Neuronal stem cell (in vitro differentiated cells): ENCODE results near the gene KCNAB2.
A peak's percentile ranks its signal among the peaks of the same experiment; 100 is the strongest.

Experiments
- DNase-seq: peaks from one replicate; pipeline ENCODE4 v3.0.0-alpha.2; 2013; ENCODE audit warnings: low spot score
- H2AFZ ChIP-seq: one replicate; pipeline ENCODE4 v1.6.1; 2013; ENCODE audit warnings: mild to moderate bottlenecking, low read length, inconsistent platforms
- H2AK5ac ChIP-seq: 2 replicates; pipeline ENCODE4 v1.6.1; 2013; ENCODE audit warnings: low read depth, mild to moderate bottlenecking, inconsistent platforms, low read length, moderate library complexity, mixed read lengths
- H2BK120ac ChIP-seq: 2 replicates; pipeline ENCODE4 v1.6.1; 2013; ENCODE audit warnings: low read depth, mild to moderate bottlenecking, inconsistent platforms, low read length, moderate library complexity, mixed read lengths
- H2BK12ac ChIP-seq: one replicate; pipeline ENCODE4 v1.6.1; 2013; ENCODE audit warnings: low read length, inconsistent platforms
- H2BK15ac ChIP-seq: 2 replicates; pipeline ENCODE4 v1.6.1; 2013; ENCODE audit warnings: mild to moderate bottlenecking, low read length, inconsistent platforms, mixed read lengths
- H2BK5ac ChIP-seq: one replicate; pipeline ENCODE4 v1.6.1; 2013; ENCODE audit warnings: inconsistent platforms, mild to moderate bottlenecking, low read length, moderate library complexity
- H3K14ac ChIP-seq: one replicate; pipeline ENCODE4 v1.6.1; 2013; ENCODE audit warnings: low read length, inconsistent platforms
- H3K18ac ChIP-seq: 2 replicates; pipeline ENCODE4 v1.6.1; 2013; ENCODE audit warnings: low read length, inconsistent platforms
- H3K23ac ChIP-seq: 2 replicates; pipeline ENCODE4 v1.6.1; 2013; ENCODE audit warnings: low read depth, mild to moderate bottlenecking, mixed read lengths, low read length, inconsistent platforms; ENCODE audit not compliant: poor library complexity
- H3K27ac ChIP-seq: replicated peaks from 3 replicates; pipeline ENCODE4 v1.5.1; 2013; ENCODE audit warnings: low read length, inconsistent platforms
- H3K27me3 ChIP-seq, 3 experiments: 2 replicates each; pipeline ENCODE4 v1.6.1; 2013; ENCODE audit warnings: low read length in 3 of 3, mild to moderate bottlenecking in 2 of 3, inconsistent platforms in 1 of 3, low read depth in 1 of 3, mixed read lengths in 1 of 3, moderate library complexity in 1 of 3; ENCODE audit not compliant: control insufficient read depth in 3 of 3, insufficient read depth in 3 of 3
- H3K36me3 ChIP-seq, 2 donors: replicated peaks in 1 of 2; 2 replicates each; pipeline ENCODE4 v1.6.1; 2013; ENCODE audit warnings: low read length in 2 of 2; ENCODE audit not compliant: control insufficient read depth in 2 of 2, insufficient read depth in 2 of 2
- H3K4ac ChIP-seq: 2 replicates; pipeline ENCODE4 v1.6.1; 2013; ENCODE audit warnings: inconsistent platforms, mild to moderate bottlenecking, low read length, moderate library complexity
- H3K4me1 ChIP-seq, 2 donors: 1 replicate in 1 of 2; 2 replicates in 1 of 2; pipeline ENCODE4 v1.6.1; 2013; ENCODE audit warnings: low read length in 2 of 2, low read depth in 1 of 2; ENCODE audit not compliant: control insufficient read depth in 2 of 2, insufficient read depth in 1 of 2
- H3K4me2 ChIP-seq: one replicate; pipeline ENCODE4 v1.6.1; 2013; ENCODE audit warnings: mild to moderate bottlenecking, low read length, inconsistent platforms; ENCODE audit not compliant: insufficient read depth, poor library complexity, severe bottlenecking
- H3K4me3 ChIP-seq, 2 donors: 2 replicates each; pipeline ENCODE4 v1.5.1; 2013; ENCODE audit warnings: low read length in 2 of 2, mild to moderate bottlenecking in 2 of 2, inconsistent platforms in 1 of 2, moderate library complexity in 1 of 2
- H3K79me1 ChIP-seq: one replicate; pipeline ENCODE4 v1.6.1; 2013; ENCODE audit warnings: low read depth, mild to moderate bottlenecking, inconsistent platforms, low read length, moderate library complexity
- H3K9ac ChIP-seq: one replicate; pipeline ENCODE4 v1.6.1; 2013; ENCODE audit warnings: mild to moderate bottlenecking, low read depth, low read length, inconsistent platforms; ENCODE audit not compliant: poor library complexity
- H3K9me3 ChIP-seq, 2 donors: replicated peaks in 1 of 2; 2 replicates each; pipeline versions ENCODE3 to v1.6.1; 2013; ENCODE audit warnings: low read length in 2 of 2, mild to moderate bottlenecking in 2 of 2, inconsistent platforms in 1 of 2, low read depth in 1 of 2, mixed read lengths in 1 of 2, moderate library complexity in 1 of 2; ENCODE audit not compliant: control insufficient read depth in 2 of 2, insufficient read depth in 1 of 2
- H4K8ac ChIP-seq: one replicate; pipeline ENCODE4 v1.6.1; 2013; ENCODE audit warnings: low read depth, mild to moderate bottlenecking, inconsistent platforms, low read length, moderate library complexity
- H4K91ac ChIP-seq: one replicate; pipeline ENCODE4 v1.6.1; 2013; ENCODE audit warnings: low read length, low read depth, mild to moderate bottlenecking, inconsistent platforms; ENCODE audit not compliant: poor library complexity
- WGBS, 2 donors: extraction: QIAGEN DNeasy Blood & Tissue Kit; methylation state at CpG; one replicate each; pipeline ENCODE4 v1.1.7; 2013; ENCODE audit warnings: missing lambda C conversion rate in 2 of 2, mixed read lengths in 1 of 2; ENCODE audit not compliant: insufficient read length in 2 of 2, insufficient replicate concordance in 1 of 2; ENCODE audit errors: extremely low coverage in 2 of 2; 5-methylcytosine and 5-hydroxymethylcytosine counted together

Gene KCNAB2

DNA sequence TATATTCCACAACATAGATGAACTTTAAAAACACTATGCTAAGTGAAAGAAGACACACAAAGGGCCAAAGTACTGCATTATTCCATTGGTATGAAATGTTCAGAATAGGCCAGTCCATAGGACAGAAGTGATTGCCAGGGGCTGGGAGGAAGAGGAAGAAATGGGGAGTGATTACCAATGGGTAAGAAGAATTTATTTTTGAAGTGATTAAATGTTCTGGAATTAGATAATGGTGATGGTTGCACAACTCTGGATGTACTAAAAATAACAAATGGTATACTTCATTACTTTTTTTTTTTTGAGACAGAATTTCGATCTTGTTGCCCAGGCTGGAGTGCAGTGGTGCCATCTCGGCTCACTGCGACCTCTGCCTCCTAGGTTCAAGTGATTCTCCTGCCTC, 72.7 kb downstream of the KCNAB2 start:
- Histone ChIP-seq H4K91ac (no peak overlapping the region), H2AFZ (no peak overlapping the region), H3K36me3 (no peaks in the 10 kb centered on the region), H4K8ac (no peak overlapping the region), H3K4me1 (no peaks in the 10 kb centered on the region), H3K9me3 (peaks cover 0 to 3% of the 10 kb centered on the region in 2 donors), H2BK15ac (no peak overlapping the region), H3K14ac (no peak overlapping the region), H2BK12ac (no peak overlapping the region), H3K27ac (no peak overlapping the region), H2AK5ac (no peak overlapping the region), H2BK120ac (no peak overlapping the region), H3K18ac (no peak overlapping the region), H3K79me1 (no peaks in the 10 kb centered on the region), H3K4ac (no peak overlapping the region), H3K9ac (no peak overlapping the region), H3K23ac (no peak overlapping the region), H3K4me3 (no peak overlapping the region), H2BK5ac (no peak overlapping the region), H3K4me2 (no peak overlapping the region), H3K27me3 (peaks cover 0 to 10% (median 0%) of the 10 kb centered on the region in 3 experiments)
- no CpG with 5 or more reads among the region's 3 CpGs for WGBS, 2 donors
- DNase-seq, result no peak

DNA sequence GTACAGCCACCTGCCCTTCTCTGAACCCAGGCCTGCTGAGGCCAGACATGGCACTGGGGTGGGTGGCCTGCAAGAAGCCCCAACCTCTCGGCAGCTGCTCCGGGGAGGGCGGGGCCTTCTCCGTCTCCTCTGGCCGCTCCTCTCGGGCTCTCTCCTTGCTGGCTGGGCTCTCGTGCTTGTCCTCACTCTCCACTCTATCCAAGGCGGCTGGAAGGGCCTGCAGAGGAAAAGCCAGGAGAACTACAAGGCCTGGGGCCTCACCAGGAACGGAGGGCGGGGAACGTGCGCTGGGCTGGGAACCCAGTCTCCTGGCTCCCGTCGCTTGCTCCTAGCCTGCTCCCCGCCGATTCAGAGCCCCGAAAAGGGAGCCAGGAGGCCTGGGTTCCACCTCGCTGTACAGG, 75.3 kb downstream of the KCNAB2 start:
- Histone ChIP-seq H3K14ac (peak overlapping the region; percentile 47), H3K27me3 (peaks cover 0 to 11% (median 0%) of the 10 kb centered on the region in 3 experiments), H3K27ac (no peak overlapping the region), H2BK15ac (no peak overlapping the region), H3K4me2 (no peak overlapping the region), H2BK12ac (no peak overlapping the region), H3K36me3 (no peaks in the 10 kb centered on the region), H3K18ac (no peak overlapping the region), H2AFZ (no peak overlapping the region), H2AK5ac (no peak overlapping the region), H3K23ac (no peak overlapping the region), H3K4ac (no peak overlapping the region), H2BK5ac (peak overlapping the region; percentile 17), H3K4me1 (peaks cover 0 to 2% of the 10 kb centered on the region in 2 donors), H3K9ac (no peak overlapping the region), H2BK120ac (no peak overlapping the region), H3K4me3 (no peak overlapping the region), H3K9me3 (no peaks in the 10 kb centered on the region), H4K91ac (no peak overlapping the region), H4K8ac (no peak overlapping the region), H3K79me1 (no peaks in the 10 kb centered on the region)
- no peak for DNase-seq
- WGBS, 2 donors, result no CpG with 5 or more reads among the region's 18 CpGs

DNA sequence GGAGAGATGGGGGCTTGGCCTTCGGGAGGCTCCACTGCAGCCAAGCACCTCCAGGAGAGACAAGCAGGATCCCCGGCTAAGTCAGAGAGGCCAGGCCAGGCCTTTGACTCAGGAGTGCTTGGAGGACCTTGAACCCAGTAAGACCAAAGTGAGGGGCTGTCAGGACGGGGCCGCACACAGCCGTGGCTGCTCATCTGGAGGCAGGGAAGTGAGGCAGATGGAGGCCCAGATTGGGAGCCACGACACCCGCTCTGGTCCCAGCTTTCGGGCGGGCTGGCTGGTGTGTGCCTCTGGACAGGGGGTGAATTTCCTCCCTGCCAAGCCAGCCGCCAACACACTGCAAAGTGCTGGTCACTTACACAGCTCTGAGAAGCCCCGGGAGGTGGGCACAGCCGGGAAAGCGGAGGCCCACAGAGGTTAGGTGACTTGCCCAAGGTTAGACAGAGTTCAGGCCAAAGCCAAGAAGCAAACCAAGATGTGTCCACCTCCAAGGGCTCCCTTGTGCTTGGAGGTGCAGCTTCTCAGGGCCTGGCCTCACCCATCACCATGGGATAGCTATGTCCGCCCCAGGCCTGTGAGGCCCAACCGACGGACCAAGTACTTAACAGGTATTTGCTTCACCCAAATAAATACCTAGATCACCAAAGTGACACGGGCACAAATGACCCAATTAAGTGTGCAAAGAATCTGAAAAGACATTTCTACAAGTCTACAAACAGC, 76.1 kb downstream of the KCNAB2 start:
- Histone ChIP-seq H3K79me1 (no peaks in the 10 kb centered on the region), H3K27me3 (peaks cover 0 to 11% (median 0%) of the 10 kb centered on the region in 3 experiments), H3K4me2 (no peak overlapping the region), H4K8ac (no peak overlapping the region), H4K91ac (no peak overlapping the region), H3K18ac (no peak overlapping the region), H2BK120ac (peak overlapping the region; percentile 36), H3K9ac (no peak overlapping the region), H3K4me3 (no peak overlapping the region), H2BK12ac (no peak overlapping the region), H3K9me3 (no peaks in the 10 kb centered on the region), H2AFZ (no peak overlapping the region), H3K23ac (peak overlapping the region; percentile 20), H3K4me1 (peaks cover 0 to 2% of the 10 kb centered on the region in 2 donors), H3K14ac (no peak overlapping the region), H2BK5ac (peak overlapping the region; percentile 17), H2BK15ac (no peak overlapping the region), H2AK5ac (peak overlapping the region; percentile 73), H3K36me3 (no peaks in the 10 kb centered on the region), H3K27ac (no peak overlapping the region), H3K4ac (no peak overlapping the region)
- WGBS, 2 donors, result no CpG with 5 or more reads among the region's 17 CpGs
- DNase-seq, result no peak

DNA sequence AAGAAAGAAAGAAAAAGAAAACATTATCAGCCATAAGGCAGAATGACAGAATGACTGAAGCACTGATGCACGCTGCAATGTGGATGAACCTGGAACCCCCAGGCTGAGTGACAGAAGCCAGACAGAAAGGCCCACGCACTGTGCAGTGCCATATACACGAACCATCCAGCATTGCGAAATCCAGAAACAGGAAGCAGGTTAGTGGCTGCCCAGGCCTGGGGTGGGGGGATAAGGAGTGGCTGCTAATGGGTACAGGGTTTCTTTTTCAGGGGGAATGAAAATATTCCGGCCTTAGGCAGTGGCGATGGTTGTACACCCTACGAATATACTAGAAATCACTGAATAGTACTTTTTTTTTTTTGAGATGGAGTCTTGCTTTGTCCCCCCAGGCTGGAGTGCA, 77.4 kb downstream of the KCNAB2 start:
- DNase-seq, result no peak
- no CpG with 5 or more reads among the region's 7 CpGs for WGBS, 2 donors
- no peak overlapping the region for H2AFZ ChIP-seq

More for the DNA sequence above, 77.4 kb downstream of the KCNAB2 start:
- Histone ChIP-seq H3K4me3 (no peak overlapping the region), H3K36me3 (no peaks in the 10 kb centered on the region), H3K23ac (no peak overlapping the region), H3K9ac (no peak overlapping the region), H3K18ac (no peak overlapping the region), H4K8ac (no peak overlapping the region), H3K27me3 (peaks cover 0 to 13% (median 0%) of the 10 kb centered on the region in 3 experiments), H4K91ac (no peak overlapping the region), H2BK15ac (no peak overlapping the region), H3K4ac (no peak overlapping the region), H3K27ac (no peak overlapping the region), H2BK12ac (no peak overlapping the region), H2AK5ac (no peak overlapping the region), H3K4me2 (no peak overlapping the region), H2BK5ac (no peak overlapping the region), H2BK120ac (no peak overlapping the region), H3K79me1 (no peaks in the 10 kb centered on the region), H3K9me3 (peaks cover 0 to under 1% of the 10 kb centered on the region in 2 donors), H3K14ac (no peak overlapping the region), H3K4me1 (peaks cover 0 to 7% of the 10 kb centered on the region in 2 donors)
